ENCODE results near the gene RTL10.

- TF ChIP-seq EZH2 (IDR thresholded peaks at IDR 0.05; ENCODE audit: borderline replicate concordance, low read depth, low read length, severe bottlenecking) = no peak
- TF ChIP-seq CTCF (IDR thresholded peaks at IDR 0.05; ENCODE audit: borderline replicate concordance, extremely low read depth, low read length, poor library complexity, severe bottlenecking) = no peak
Observed at GRCh38 chr22:19853058-19853878, 1.4 kb downstream of the RTL10 start.
